WERI-Rb-1 (cell line): Measurements from ENCODE around the gene ELL2.

Experiments
- DNase-seq: peaks from one replicate; pipeline ENCODE4 v3.0.0-alpha.2; 2020
- H3K27ac ChIP-seq: fragments of 250-450 bp; sonication (Bioruptor Pico); 2 replicates; pipeline ENCODE4 v1.5.1; 2020; ENCODE audit warnings: mild to moderate bottlenecking, moderate library complexity
- H3K27me3 ChIP-seq: fragments of 250-450 bp; sonication (Bioruptor Pico); 2 replicates; pipeline ENCODE4 v1.5.1; 2021; ENCODE audit warnings: mild to moderate bottlenecking, low read depth, moderate library complexity; ENCODE audit not compliant: insufficient read depth, severe bottlenecking
- H3K36me3 ChIP-seq: fragments of 250-450 bp; sonication (Bioruptor Pico); 2 replicates; pipeline ENCODE4 v1.5.1; 2020; ENCODE audit warnings: mild to moderate bottlenecking, moderate library complexity
- H3K4me3 ChIP-seq: 2 replicates; pipeline ENCODE4 v1.5.1; 2011; ENCODE audit warnings: low read depth, mild to moderate bottlenecking, control low read depth, low read length
- H3K9me3 ChIP-seq: fragments of 250-450 bp; sonication (Bioruptor Pico); 2 replicates; pipeline ENCODE4 v1.5.1; 2021; ENCODE audit warnings: mild to moderate bottlenecking, moderate library complexity; ENCODE audit not compliant: severe bottlenecking
- TF ChIP-seq, protein P1 (sequence below): IDR thresholded peaks from 2 replicates; pipeline ENCODE4 v1.5.1; 2011; ENCODE audit warnings: low read depth, mild to moderate bottlenecking, control low read depth, inconsistent platforms, low read length

Gene ELL2

DNA sequence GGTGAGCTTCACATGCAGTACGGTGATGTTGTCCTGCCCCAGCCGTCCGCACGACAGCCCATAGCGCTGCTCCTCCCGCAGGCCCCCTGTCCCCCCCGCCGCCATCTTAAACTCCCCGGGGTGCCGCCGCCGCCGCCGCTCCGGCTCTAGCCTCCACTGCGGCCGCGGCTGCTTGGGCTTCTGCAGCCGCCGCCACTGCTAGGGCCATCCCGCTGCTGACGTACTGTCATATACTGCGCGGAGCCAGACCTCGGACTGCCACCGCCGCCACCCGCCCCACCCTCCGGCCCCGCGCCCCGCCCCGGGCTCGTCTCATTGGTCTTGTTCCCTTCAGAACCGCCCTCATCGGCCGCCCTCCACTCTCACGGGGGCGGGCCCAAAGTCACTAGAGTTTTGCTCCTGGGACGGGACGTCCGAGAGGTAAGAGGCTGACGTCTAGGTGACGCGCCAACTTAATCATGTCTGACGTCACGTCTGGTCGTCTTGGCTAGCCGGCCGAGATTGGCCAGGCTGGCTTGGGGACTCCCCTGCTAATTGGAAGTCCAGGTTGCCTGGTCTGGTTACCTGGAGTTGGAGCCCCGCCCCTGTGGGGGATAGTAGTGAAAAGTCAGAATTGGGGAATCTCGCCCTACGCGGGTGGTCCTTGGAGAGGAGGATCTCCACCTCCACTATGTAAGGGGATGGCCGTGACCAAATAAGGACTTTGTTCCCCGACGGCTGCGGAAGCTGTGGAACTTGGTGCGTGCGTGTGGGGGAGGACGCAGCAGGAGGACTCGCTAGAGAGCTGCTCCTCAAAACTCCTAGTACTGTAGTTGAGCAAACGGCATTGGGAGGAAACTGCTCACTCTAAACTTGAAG lies at the start of gene ELL2:
Gene ELL2, minus strand, starts transcription at position 235 of the 858 bp plus-strand sequence. Its CDS starts 130 bp downstream, at position 105.
- TF ChIP-seq, protein P1, sequence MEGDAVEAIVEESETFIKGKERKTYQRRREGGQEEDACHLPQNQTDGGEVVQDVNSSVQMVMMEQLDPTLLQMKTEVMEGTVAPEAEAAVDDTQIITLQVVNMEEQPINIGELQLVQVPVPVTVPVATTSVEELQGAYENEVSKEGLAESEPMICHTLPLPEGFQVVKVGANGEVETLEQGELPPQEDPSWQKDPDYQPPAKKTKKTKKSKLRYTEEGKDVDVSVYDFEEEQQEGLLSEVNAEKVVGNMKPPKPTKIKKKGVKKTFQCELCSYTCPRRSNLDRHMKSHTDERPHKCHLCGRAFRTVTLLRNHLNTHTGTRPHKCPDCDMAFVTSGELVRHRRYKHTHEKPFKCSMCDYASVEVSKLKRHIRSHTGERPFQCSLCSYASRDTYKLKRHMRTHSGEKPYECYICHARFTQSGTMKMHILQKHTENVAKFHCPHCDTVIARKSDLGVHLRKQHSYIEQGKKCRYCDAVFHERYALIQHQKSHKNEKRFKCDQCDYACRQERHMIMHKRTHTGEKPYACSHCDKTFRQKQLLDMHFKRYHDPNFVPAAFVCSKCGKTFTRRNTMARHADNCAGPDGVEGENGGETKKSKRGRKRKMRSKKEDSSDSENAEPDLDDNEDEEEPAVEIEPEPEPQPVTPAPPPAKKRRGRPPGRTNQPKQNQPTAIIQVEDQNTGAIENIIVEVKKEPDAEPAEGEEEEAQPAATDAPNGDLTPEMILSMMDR, result no peak
- Histone ChIP-seq H3K27me3 (no peaks in the 10 kb centered on the region), H3K9me3 (no peaks in the 10 kb centered on the region), H3K27ac (peak within 1 kb of the TSS; percentile 25), H3K36me3 (no peaks in the 10 kb centered on the region), H3K4me3 (peak within 1 kb of the TSS; percentile 82)
- peak; percentile 90 for DNase-seq

DNA sequence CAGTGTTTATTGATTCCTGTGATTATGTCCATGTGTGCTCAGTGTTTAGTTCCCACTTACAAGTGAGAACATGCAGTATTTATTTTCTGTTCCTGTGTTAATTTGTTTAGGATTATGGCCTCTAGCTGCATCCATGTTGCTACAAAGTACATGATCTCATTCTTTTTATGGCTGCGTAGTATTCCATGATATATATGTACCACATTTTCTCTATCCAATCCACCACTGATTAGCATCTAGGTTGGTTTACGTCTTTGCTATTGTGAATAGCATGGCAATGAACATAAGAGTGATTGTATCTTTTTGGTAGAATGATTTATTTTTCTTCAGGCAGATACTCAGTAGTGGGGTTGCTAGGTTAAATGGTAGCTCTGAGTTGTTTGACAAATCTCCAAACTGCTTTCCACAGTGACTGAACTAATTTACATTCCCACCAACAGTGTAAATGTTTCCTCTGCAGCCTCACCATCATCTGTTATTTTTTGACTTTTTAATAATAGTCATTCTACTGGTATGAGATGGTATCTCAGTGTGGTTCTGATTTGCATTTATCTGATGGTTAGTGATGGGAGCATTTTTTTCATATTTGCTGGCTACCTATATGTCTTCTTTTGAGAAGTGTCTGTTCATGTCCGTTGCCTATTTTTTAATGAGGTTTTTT lies 47.5 kb upstream of the ELL2 start:
- no peaks in the 10 kb centered on the region for H3K9me3 ChIP-seq
- H3K36me3 ChIP-seq, result no peaks in the 10 kb centered on the region
- no peak for DNase-seq
- no peaks in the 10 kb centered on the region for H3K27me3 ChIP-seq
- no peak overlapping the region for H3K4me3 ChIP-seq
- TF ChIP-seq, protein P1, result no peak
- H3K27ac ChIP-seq, result no peak overlapping the region

DNA sequence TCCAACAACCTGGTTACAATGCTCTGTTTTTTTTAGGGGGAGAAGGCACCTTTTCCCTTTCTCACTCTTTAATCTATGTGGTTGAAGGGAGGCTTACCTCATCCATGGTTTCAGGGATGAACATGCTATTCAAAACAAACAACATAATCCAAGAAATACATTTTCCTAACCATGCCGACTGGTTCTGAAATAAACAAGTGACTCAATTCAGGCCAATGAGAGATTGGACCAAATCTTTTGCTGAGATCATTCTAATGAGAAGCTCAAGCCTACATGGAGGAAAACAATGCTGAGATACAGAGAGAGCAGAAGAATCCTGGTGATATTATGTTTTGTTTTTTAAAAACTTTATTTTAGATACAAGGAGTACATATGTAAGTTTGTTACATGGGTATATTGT lies 46.8 kb upstream of the ELL2 start:
- Histone ChIP-seq H3K4me3 (no peak overlapping the region), H3K27ac (no peak overlapping the region), H3K9me3 (no peaks in the 10 kb centered on the region), H3K27me3 (no peaks in the 10 kb centered on the region), H3K36me3 (no peaks in the 10 kb centered on the region)
- TF ChIP-seq, protein P1, result no peak
- no peak for DNase-seq

DNA sequence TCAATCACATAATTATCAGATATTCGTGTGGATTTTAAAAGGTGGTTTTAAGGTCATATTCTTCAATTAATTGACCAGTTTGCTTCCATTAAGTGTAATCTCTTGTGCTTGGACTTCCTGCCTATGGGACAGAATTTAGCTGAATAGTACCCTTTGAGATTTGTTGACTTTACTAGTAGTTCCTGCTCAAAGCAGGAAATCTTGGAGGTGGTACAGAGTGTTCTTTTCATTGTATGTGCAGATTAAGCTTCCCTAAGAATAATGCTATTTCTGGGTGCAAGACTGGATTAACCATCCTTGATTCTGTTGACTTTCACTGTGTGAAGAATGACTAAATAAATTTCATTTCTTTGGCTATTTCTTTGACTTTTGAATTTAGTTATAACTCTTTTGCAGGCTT lies 45.4 kb upstream of the ELL2 start:
- Histone ChIP-seq H3K27ac (no peak overlapping the region), H3K36me3 (no peaks in the 10 kb centered on the region), H3K4me3 (no peak overlapping the region), H3K9me3 (no peaks in the 10 kb centered on the region), H3K27me3 (no peaks in the 10 kb centered on the region)
- TF ChIP-seq, protein P1, result no peak
- no peak for DNase-seq

DNA sequence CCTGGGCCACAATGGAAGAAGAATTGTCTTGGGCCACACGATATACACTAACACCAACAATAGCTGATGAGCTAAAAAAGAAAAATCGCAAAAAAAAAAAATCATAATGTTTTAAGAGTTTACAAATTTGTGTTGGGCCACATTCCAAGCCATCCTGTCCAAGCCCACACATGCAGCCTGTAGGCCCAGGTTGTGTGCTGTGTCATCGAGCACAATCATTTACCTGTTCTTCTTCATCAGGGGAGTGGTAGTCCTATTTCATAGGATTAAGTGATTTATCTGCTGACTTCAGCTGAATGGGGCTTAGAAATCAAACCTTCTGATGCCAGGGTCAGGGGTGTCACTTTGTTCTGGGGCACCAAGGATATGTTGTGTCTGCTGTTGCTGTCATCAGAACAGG lies 44.6 kb upstream of the ELL2 start:
- H3K36me3 ChIP-seq, result no peaks in the 10 kb centered on the region
- TF ChIP-seq, protein P1, result no peak

More for the DNA sequence above, 44.6 kb upstream of the ELL2 start:
- Histone ChIP-seq H3K27ac (no peak overlapping the region), H3K27me3 (no peaks in the 10 kb centered on the region), H3K9me3 (no peaks in the 10 kb centered on the region), H3K4me3 (no peak overlapping the region)
- DNase-seq, result peak; percentile 6
